GM23338 (cell line): ENCODE results near the gene GAN. TPM values are rescaled to one million over a fixed set of nuclear protein-coding genes. Genes with fewer than 3 reads are reported as not detected.

Source experiments
- ATAC-seq: fragments of 200-7000 bp; cut with Tn5 transposase; 3 replicates; pipeline ENCODE4 v1.9.1; 2020
- DNase-seq: peaks from one replicate; pipeline ENCODE4 v3.0.0-alpha.2; 2015; ENCODE audit warnings: low spot score
- H2AFZ ChIP-seq: fragments of 200-600 bp; sonication (generic); 2 replicates; pipeline ENCODE4 v1.8.0; 2016; ENCODE audit warnings: antibody characterized with exemption, mild to moderate bottlenecking, moderate library complexity
- H3F3A ChIP-seq: fragments of 200-600 bp; sonication (generic); replicated peaks from 2 replicates; pipeline ENCODE4 v1.8.0; 2017; ENCODE audit warnings: antibody characterized with exemption, mixed run types, low read depth
- H3K27ac ChIP-seq: fragments of 200-600 bp; sonication (generic); 2 replicates; pipeline ENCODE4 v1.6.1; 2016; ENCODE audit warnings: low read depth
- H3K27me3 ChIP-seq: fragments of 200-600 bp; sonication (generic); 2 replicates; pipeline ENCODE4 v1.8.0; 2016; ENCODE audit warnings: mild to moderate bottlenecking, mixed run types, moderate library complexity; ENCODE audit not compliant: insufficient read depth
- H3K36me3 ChIP-seq: fragments of 200-600 bp; sonication (generic); 2 replicates; pipeline ENCODE4 v1.8.0; 2016; ENCODE audit warnings: mild to moderate bottlenecking; ENCODE audit not compliant: insufficient read depth
- H3K4me1 ChIP-seq: fragments of 200-600 bp; sonication (generic); 2 replicates; pipeline ENCODE4 v1.8.0; 2016; ENCODE audit warnings: mild to moderate bottlenecking, moderate library complexity; ENCODE audit not compliant: insufficient read depth
- H3K4me2 ChIP-seq: fragments of 200-600 bp; sonication (generic); 2 replicates; pipeline ENCODE4 v1.7.1; 2017; ENCODE audit warnings: mixed run types
- H3K4me3 ChIP-seq: fragments of 200-600 bp; sonication (generic); 2 replicates; pipeline ENCODE4 v1.6.1; 2016; ENCODE audit warnings: mixed run types
- H3K79me2 ChIP-seq: fragments of 200-600 bp; sonication (generic); replicated peaks from 2 replicates; pipeline ENCODE4 v1.8.0; 2017; ENCODE audit warnings: mild to moderate bottlenecking; ENCODE audit not compliant: insufficient read depth
- H3K9me2 ChIP-seq: fragments of 200-600 bp; sonication (generic); 2 replicates; pipeline ENCODE4 v1.8.0; 2017; ENCODE audit not compliant: insufficient read depth
- H4K20me1 ChIP-seq: fragments of 200-600 bp; sonication (generic); replicated peaks from 2 replicates; pipeline ENCODE4 v1.8.0; 2017; ENCODE audit warnings: mild to moderate bottlenecking; ENCODE audit not compliant: insufficient read depth
- H3K27ac Mint-ChIP-seq: 2 replicates; pipeline ENCODE4 v1.8.0; 2020; ENCODE audit warnings: inconsistent platforms, mild to moderate bottlenecking, moderate library complexity, mixed read lengths
- H3K27me3 Mint-ChIP-seq: 3 replicates; pipeline ENCODE4 v1.8.0; 2022; ENCODE audit warnings: low read depth, mild to moderate bottlenecking, moderate library complexity, mixed read lengths, inconsistent platforms; ENCODE audit not compliant: insufficient read depth, poor library complexity
- H3K36me3 Mint-ChIP-seq: 3 replicates; pipeline ENCODE4 v1.8.0; 2021; ENCODE audit warnings: low read depth, mild to moderate bottlenecking, inconsistent platforms, moderate library complexity, mixed read lengths
- H3K4me1 Mint-ChIP-seq: 3 replicates; pipeline ENCODE4 v1.8.0; 2020; ENCODE audit warnings: mild to moderate bottlenecking, inconsistent platforms, mixed read lengths
- H3K4me3 Mint-ChIP-seq: 3 replicates; pipeline ENCODE4 v1.8.0; 2021; ENCODE audit warnings: moderate library complexity, mild to moderate bottlenecking, inconsistent platforms, mixed read lengths
- H3K9me3 Mint-ChIP-seq: 3 replicates; pipeline ENCODE4 v1.8.0; 2020; ENCODE audit warnings: moderate library complexity, mild to moderate bottlenecking, inconsistent platforms, mixed read lengths
- CREB1 ChIP-seq: fragments of 250-450 bp; sonication (Bioruptor Pico); IDR thresholded peaks from 2 replicates; pipeline ENCODE4 v1.5.0; 2020; ENCODE audit warnings: low read depth, mild to moderate bottlenecking, moderate library complexity
- ETS1 ChIP-seq: IDR thresholded peaks from 2 replicates; pipeline ENCODE4 v1.6.1; 2016; ENCODE audit warnings: antibody characterized with exemption
- EZH2 ChIP-seq: fragments of 200-600 bp; sonication (generic); IDR thresholded peaks from one replicate; pipeline ENCODE4 v1.8.0; 2017; ENCODE audit warnings: antibody characterized with exemption, mild to moderate bottlenecking, low read depth; ENCODE audit not compliant: unreplicated experiment
- EZH2phosphoT487 ChIP-seq: fragments of 200-600 bp; sonication (generic); IDR thresholded peaks from one replicate; pipeline ENCODE4 v1.8.1; 2018; ENCODE audit warnings: antibody characterized with exemption; ENCODE audit not compliant: unreplicated experiment
- JUNB ChIP-seq: IDR thresholded peaks from one replicate; pipeline ENCODE4 v1.6.1; 2016; ENCODE audit warnings: antibody characterized with exemption; ENCODE audit not compliant: unreplicated experiment
- NANOG ChIP-seq: IDR thresholded peaks from 2 replicates; pipeline ENCODE4 v1.6.1; 2016; ENCODE audit warnings: antibody characterized with exemption, borderline replicate concordance
- STAT1 ChIP-seq: IDR thresholded peaks from one replicate; pipeline ENCODE4 v1.6.1; 2016; ENCODE audit warnings: antibody characterized with exemption; ENCODE audit not compliant: unreplicated experiment
- ZNF114 ChIP-seq: fragments of 250-450 bp; sonication (Bioruptor Pico); IDR thresholded peaks from 2 replicates; pipeline ENCODE4 v1.5.0; 2020; ENCODE audit warnings: mild to moderate bottlenecking, moderate library complexity
- ZNF331 ChIP-seq: fragments of 250-450 bp; sonication (Bioruptor Pico); IDR thresholded peaks from 2 replicates; pipeline ENCODE4 v1.5.0; 2020; ENCODE audit warnings: low read depth, mild to moderate bottlenecking, moderate library complexity
- polyA plus RNA-seq: library from polyadenylated mRNA; unstranded; fragments of >200 nt; fragmentation: Nextera tagmentation; extraction: Ambion mirVana; gene quantifications from 2 replicates; pipeline ENCODE4 v1.2.1, GENCODE V29; 2016
- total RNA-seq: library from RNA; depleted of rRNA; stranded (reverse); fragments of >200 nt; shearing (Covaris generic); gene quantifications from 2 replicates; pipeline ENCODE4 v1.2.3, GENCODE V29; 2014
- TF ChIP-seq, protein P1 (sequence below): fragments of 250-450 bp; sonication (Bioruptor Pico); IDR thresholded peaks from 2 replicates; pipeline ENCODE4 v1.5.0; 2020; ENCODE audit warnings: mild to moderate bottlenecking, moderate library complexity
- TF ChIP-seq, protein P2 (sequence below), 2 experiments: fragments of 200-600 bp in 1 of 2; sonication (generic) in 1 of 2; conservative IDR thresholded peaks; 2 replicates each; pipeline versions ENCODE4 v1.5.1 to v1.6.1; 2016 to 2017; ENCODE audit warnings: antibody characterized with exemption in 2 of 2, low read depth in 2 of 2, mild to moderate bottlenecking in 2 of 2, moderate library complexity in 1 of 2
- TF ChIP-seq, protein P3 (sequence below): IDR thresholded peaks from one replicate; pipeline ENCODE4 v1.6.1; 2018; ENCODE audit warnings: antibody characterized with exemption; ENCODE audit not compliant: unreplicated experiment

GAN gene
- total and polyA plus RNA-seq, 2 experiments from 2014 or later = 8.1 to 28.5 TPM

GRCh38 chr16:81374550-81374949 lies 59.8 kb downstream of the GAN start:
- H3K9me3 Mint-ChIP-seq = no peaks in the 10 kb centered on the region
- no peak overlapping the region for H3K4me3 ChIP-seq
- H4K20me1 ChIP-seq = 0 out of 2 replicates have a peak, but pooled peaks cover 5% of the 10 kb centered on the region
- peaks cover 7% of the 10 kb centered on the region for H3K4me1 Mint-ChIP-seq
- 0 out of 2 replicates have a peak, but pooled peaks cover 4% of the 10 kb centered on the region for H3F3A ChIP-seq
- no peak overlapping the region for H3K27ac Mint-ChIP-seq
- H3K27me3 Mint-ChIP-seq = no peaks in the 10 kb centered on the region
- DNase-seq (no peak), ATAC-seq (no peak)
- H3K4me3 Mint-ChIP-seq = no peak overlapping the region
- H3K79me2 ChIP-seq = no peaks in the 10 kb centered on the region; the same call in 1 of the 2 replicates
- 0 out of 2 replicates have a peak, but pooled peaks cover 22% of the 10 kb centered on the region for H3K36me3 ChIP-seq
- TF ChIP-seq, protein P1, sequence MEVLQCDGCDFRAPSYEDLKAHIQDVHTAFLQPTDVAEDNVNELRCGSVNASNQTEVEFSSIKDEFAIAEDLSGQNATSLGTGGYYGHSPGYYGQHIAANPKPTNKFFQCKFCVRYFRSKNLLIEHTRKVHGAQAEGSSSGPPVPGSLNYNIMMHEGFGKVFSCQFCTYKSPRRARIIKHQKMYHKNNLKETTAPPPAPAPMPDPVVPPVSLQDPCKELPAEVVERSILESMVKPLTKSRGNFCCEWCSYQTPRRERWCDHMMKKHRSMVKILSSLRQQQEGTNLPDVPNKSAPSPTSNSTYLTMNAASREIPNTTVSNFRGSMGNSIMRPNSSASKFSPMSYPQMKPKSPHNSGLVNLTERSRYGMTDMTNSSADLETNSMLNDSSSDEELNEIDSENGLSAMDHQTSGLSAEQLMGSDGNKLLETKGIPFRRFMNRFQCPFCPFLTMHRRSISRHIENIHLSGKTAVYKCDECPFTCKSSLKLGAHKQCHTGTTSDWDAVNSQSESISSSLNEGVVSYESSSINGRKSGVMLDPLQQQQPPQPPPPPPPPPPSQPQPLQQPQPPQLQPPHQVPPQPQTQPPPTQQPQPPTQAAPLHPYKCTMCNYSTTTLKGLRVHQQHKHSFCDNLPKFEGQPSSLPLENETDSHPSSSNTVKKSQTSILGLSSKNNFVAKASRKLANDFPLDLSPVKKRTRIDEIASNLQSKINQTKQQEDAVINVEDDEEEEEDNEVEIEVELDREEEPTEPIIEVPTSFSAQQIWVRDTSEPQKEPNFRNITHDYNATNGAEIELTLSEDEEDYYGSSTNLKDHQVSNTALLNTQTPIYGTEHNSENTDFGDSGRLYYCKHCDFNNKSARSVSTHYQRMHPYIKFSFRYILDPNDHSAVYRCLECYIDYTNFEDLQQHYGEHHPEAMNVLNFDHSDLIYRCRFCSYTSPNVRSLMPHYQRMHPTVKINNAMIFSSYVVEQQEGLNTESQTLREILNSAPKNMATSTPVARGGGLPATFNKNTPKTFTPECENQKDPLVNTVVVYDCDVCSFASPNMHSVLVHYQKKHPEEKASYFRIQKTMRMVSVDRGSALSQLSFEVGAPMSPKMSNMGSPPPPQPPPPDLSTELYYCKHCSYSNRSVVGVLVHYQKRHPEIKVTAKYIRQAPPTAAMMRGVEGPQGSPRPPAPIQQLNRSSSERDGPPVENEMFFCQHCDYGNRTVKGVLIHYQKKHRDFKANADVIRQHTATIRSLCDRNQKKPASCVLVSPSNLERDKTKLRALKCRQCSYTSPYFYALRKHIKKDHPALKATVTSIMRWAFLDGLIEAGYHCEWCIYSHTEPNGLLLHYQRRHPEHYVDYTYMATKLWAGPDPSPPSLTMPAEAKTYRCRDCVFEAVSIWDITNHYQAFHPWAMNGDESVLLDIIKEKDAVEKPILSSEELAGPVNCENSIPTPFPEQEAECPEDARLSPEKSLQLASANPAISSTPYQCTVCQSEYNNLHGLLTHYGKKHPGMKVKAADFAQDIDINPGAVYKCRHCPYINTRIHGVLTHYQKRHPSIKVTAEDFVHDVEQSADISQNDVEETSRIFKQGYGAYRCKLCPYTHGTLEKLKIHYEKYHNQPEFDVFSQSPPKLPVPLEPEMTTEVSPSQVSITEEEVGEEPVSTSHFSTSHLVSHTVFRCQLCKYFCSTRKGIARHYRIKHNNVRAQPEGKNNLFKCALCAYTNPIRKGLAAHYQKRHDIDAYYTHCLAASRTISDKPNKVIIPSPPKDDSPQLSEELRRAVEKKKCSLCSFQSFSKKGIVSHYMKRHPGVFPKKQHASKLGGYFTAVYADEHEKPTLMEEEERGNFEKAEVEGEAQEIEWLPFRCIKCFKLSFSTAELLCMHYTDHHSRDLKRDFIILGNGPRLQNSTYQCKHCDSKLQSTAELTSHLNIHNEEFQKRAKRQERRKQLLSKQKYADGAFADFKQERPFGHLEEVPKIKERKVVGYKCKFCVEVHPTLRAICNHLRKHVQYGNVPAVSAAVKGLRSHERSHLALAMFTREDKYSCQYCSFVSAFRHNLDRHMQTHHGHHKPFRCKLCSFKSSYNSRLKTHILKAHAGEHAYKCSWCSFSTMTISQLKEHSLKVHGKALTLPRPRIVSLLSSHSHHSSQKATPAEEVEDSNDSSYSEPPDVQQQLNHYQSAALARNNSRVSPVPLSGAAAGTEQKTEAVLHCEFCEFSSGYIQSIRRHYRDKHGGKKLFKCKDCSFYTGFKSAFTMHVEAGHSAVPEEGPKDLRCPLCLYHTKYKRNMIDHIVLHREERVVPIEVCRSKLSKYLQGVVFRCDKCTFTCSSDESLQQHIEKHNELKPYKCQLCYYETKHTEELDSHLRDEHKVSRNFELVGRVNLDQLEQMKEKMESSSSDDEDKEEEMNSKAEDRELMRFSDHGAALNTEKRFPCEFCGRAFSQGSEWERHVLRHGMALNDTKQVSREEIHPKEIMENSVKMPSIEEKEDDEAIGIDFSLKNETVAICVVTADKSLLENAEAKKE (CRISPR knock-in tag) = no peak
- TF ChIP-seq EZH2 = no peak
- TF ChIP-seq, protein P2, sequence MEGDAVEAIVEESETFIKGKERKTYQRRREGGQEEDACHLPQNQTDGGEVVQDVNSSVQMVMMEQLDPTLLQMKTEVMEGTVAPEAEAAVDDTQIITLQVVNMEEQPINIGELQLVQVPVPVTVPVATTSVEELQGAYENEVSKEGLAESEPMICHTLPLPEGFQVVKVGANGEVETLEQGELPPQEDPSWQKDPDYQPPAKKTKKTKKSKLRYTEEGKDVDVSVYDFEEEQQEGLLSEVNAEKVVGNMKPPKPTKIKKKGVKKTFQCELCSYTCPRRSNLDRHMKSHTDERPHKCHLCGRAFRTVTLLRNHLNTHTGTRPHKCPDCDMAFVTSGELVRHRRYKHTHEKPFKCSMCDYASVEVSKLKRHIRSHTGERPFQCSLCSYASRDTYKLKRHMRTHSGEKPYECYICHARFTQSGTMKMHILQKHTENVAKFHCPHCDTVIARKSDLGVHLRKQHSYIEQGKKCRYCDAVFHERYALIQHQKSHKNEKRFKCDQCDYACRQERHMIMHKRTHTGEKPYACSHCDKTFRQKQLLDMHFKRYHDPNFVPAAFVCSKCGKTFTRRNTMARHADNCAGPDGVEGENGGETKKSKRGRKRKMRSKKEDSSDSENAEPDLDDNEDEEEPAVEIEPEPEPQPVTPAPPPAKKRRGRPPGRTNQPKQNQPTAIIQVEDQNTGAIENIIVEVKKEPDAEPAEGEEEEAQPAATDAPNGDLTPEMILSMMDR (conservative IDR thresholded peaks at IDR 0.05; ENCODE audit: low read depth in 2 of 2) = no peak
- no peak for TF ChIP-seq CREB1 (CRISPR knock-in tag)
- no peak for TF ChIP-seq ZNF114 (CRISPR knock-in tag)
- TF ChIP-seq ZNF331 (CRISPR knock-in tag) = no peak
- TF ChIP-seq, protein P3, sequence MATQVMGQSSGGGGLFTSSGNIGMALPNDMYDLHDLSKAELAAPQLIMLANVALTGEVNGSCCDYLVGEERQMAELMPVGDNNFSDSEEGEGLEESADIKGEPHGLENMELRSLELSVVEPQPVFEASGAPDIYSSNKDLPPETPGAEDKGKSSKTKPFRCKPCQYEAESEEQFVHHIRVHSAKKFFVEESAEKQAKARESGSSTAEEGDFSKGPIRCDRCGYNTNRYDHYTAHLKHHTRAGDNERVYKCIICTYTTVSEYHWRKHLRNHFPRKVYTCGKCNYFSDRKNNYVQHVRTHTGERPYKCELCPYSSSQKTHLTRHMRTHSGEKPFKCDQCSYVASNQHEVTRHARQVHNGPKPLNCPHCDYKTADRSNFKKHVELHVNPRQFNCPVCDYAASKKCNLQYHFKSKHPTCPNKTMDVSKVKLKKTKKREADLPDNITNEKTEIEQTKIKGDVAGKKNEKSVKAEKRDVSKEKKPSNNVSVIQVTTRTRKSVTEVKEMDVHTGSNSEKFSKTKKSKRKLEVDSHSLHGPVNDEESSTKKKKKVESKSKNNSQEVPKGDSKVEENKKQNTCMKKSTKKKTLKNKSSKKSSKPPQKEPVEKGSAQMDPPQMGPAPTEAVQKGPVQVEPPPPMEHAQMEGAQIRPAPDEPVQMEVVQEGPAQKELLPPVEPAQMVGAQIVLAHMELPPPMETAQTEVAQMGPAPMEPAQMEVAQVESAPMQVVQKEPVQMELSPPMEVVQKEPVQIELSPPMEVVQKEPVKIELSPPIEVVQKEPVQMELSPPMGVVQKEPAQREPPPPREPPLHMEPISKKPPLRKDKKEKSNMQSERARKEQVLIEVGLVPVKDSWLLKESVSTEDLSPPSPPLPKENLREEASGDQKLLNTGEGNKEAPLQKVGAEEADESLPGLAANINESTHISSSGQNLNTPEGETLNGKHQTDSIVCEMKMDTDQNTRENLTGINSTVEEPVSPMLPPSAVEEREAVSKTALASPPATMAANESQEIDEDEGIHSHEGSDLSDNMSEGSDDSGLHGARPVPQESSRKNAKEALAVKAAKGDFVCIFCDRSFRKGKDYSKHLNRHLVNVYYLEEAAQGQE = no peak
- no peak for TF ChIP-seq ETS1
- no peak for TF ChIP-seq JUNB
- no peak for TF ChIP-seq NANOG
- no peak for TF ChIP-seq STAT1
- TF ChIP-seq EZH2phosphoT487 = no peak
- H3K4me2 ChIP-seq = no peak overlapping the region
- H3K4me1 ChIP-seq = no peaks in the 10 kb centered on the region
- H3K36me3 Mint-ChIP-seq = peaks cover 17% of the 10 kb centered on the region; the same call in 2 of the 3 replicates
- H3K9me2 ChIP-seq = no peaks in the 10 kb centered on the region
- H3K27ac ChIP-seq = no peak overlapping the region
- no peak overlapping the region for H2AFZ ChIP-seq
- no peaks in the 10 kb centered on the region for H3K27me3 ChIP-seq
